Gastrocnemius medialis (tissue), 4 donors: ENCODE data around the gene AGPAT3. TPM values are rescaled to one million over a fixed set of nuclear protein-coding genes. Genes with fewer than 3 reads are reported as not detected.

ENCODE experiments used
- ATAC-seq, 2 donors: fragments of 150-250 bp; one replicate each; pipeline ENCODE4 v1.9.1; 2016
- DNase-seq, 2 donors: peaks; one replicate each; pipeline ENCODE4 v3.0.0-alpha.2; 2019
- H3K27ac ChIP-seq, 4 donors: fragments of 200-600 bp; sonication (generic); 1 replicate in 1 of 4; 2 replicates in 3 of 4; pipeline ENCODE4 v1.5.1; 2016 to 2018; ENCODE audit warnings: mild to moderate bottlenecking in 2 of 4, moderate library complexity in 1 of 4
- H3K27me3 ChIP-seq, 3 donors: fragments of 200-600 bp; sonication (generic) in 2 of 3; 1 replicate in 1 of 3; 2 replicates in 2 of 3; pipeline versions ENCODE4 v1.5.1 to v1.6.0; 2016 to 2019; ENCODE audit warnings: mild to moderate bottlenecking in 1 of 3, moderate library complexity in 1 of 3
- H3K36me3 ChIP-seq, 2 donors: fragments of 200-600 bp; sonication (generic) in 1 of 2; one replicate each; pipeline ENCODE4 v1.5.1; 2017 to 2018
- H3K4me1 ChIP-seq, 2 donors: fragments of 200-600 bp; sonication (generic) in 1 of 2; one replicate each; pipeline ENCODE4 v1.5.1; 2016 to 2017; ENCODE audit warnings: mild to moderate bottlenecking in 2 of 2
- H3K4me3 ChIP-seq, 4 donors: fragments of 200-600 bp; sonication (generic) in 3 of 4; 1 replicate in 1 of 4; 2 replicates in 3 of 4; pipeline ENCODE4 v1.5.1; 2016 to 2019; ENCODE audit warnings: mild to moderate bottlenecking in 2 of 4
- H3K9me3 ChIP-seq, 3 donors: fragments of 200-600 bp; sonication (generic) in 2 of 3; 1 replicate in 1 of 3; 2 replicates in 2 of 3; pipeline ENCODE4 v1.5.1; 2016 to 2019
- POLR2A ChIP-seq, 2 donors: fragments of 450-650 bp; IDR thresholded peaks; one replicate each; pipeline ENCODE4 v1.6.1; 2017; ENCODE audit warnings: antibody characterized with exemption in 2 of 2, mild to moderate bottlenecking in 2 of 2, moderate library complexity in 2 of 2
- in situ Hi-C, 4 donors: fragments of 200-750 bp; cut with MboI; loops; one replicate each; pipeline versions ENCODE4 v1.15.0 to v1.8.0; 2017; ENCODE audit warnings: low sequenced_read_pairs in 4 of 4
- intact Hi-C: fragments of 100-400 bp; cut with DNase I; formaldehyde crosslinking; loops from one replicate; pipeline ENCODE4 v1.15.1; 2023; ENCODE audit warnings: low total_unique reads
- total RNA-seq, 4 donors: library from RNA; depleted of rRNA; stranded (reverse); fragments of >200 nt; gene quantifications; one replicate each; pipeline versions ENCODE4 v1.1.0 to v1.2.3, GENCODE V29; 2016
- TF ChIP-seq, protein P1 (sequence below), 5 experiments: fragments of 450-650 bp in 3 of 5; fragments of 200-600 bp in 2 of 5; sonication (generic) in 2 of 5; IDR thresholded peaks in 4 of 5; conservative IDR thresholded peaks in 1 of 5; 1 replicate in 4 of 5; 2 replicates in 1 of 5; pipeline ENCODE4 v1.5.1; 2016 to 2019; ENCODE audit warnings: antibody characterized with exemption in 5 of 5, mild to moderate bottlenecking in 3 of 5, moderate library complexity in 3 of 5

Gene AGPAT3
- total RNA-seq, 4 donors from 2014 or later, result 44.2 to 102 (median 59.3) TPM

GRCh38 chr21:43983390-43983789 is 118.4 kb downstream of the AGPAT3 start:
- TF ChIP-seq, protein P1, sequence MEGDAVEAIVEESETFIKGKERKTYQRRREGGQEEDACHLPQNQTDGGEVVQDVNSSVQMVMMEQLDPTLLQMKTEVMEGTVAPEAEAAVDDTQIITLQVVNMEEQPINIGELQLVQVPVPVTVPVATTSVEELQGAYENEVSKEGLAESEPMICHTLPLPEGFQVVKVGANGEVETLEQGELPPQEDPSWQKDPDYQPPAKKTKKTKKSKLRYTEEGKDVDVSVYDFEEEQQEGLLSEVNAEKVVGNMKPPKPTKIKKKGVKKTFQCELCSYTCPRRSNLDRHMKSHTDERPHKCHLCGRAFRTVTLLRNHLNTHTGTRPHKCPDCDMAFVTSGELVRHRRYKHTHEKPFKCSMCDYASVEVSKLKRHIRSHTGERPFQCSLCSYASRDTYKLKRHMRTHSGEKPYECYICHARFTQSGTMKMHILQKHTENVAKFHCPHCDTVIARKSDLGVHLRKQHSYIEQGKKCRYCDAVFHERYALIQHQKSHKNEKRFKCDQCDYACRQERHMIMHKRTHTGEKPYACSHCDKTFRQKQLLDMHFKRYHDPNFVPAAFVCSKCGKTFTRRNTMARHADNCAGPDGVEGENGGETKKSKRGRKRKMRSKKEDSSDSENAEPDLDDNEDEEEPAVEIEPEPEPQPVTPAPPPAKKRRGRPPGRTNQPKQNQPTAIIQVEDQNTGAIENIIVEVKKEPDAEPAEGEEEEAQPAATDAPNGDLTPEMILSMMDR (IDR thresholded peaks at IDR 0.05 in 4 of 5, conservative IDR thresholded peaks at IDR 0.05 in 1 of 5), result no peak
- no peak for TF ChIP-seq POLR2A (IDR thresholded peaks at IDR 0.05)
- no peak for DNase-seq
- Histone ChIP-seq H3K9me3 (no peaks in the 10 kb centered on the region), H3K4me3 (no peak overlapping the region), H3K27me3 (no peaks in the 10 kb centered on the region), H3K36me3 (peaks cover 0 to 33% of the 10 kb centered on the region in 2 donors), H3K4me1 (peaks cover 4 to 14% of the 10 kb centered on the region in 2 donors), H3K27ac (no peak overlapping the region)
- in situ Hi-C loops (no loop called here), intact Hi-C loops (no loop called here)
- ATAC-seq, result no peak

DNA sequence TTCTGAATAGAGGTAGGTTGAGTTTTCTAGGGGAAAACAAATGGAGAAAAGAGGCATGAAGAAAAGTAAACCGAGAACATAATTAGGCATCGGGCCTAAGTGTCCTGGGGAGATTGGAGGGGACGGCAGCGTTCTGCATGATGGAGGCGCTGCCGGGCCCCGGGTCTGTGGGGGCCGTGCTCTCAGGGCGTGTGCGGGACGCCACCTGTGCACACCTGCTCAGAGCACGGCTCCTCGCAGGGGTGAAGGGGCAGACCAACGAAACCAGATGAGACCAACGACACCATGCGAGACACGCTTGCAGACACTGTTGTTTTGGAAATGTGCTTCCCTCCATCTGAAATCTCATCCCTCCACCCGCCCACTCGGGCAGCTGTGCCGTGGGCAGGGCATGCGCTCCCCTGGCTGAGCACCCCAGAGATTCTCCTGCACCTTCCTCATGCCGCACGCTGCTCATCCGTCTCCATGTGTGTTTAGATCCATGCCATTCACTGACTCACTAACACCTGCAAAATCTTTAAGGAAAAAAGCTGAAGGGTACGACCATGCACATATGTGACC is 118.9 kb downstream of the AGPAT3 start:
- in situ Hi-C loops (no loop called here), intact Hi-C loops (no loop called here)
- DNase-seq (no peak), ATAC-seq (no peak)
- no peak overlapping the region for H3K4me3 ChIP-seq
- H3K4me1 ChIP-seq, result peaks cover 4 to 14% of the 10 kb centered on the region in 2 donors
- no peak overlapping the region for H3K27ac ChIP-seq
- H3K27me3 ChIP-seq, result no peaks in the 10 kb centered on the region
- H3K9me3 ChIP-seq, result no peaks in the 10 kb centered on the region
- peaks cover 0 to 27% of the 10 kb centered on the region in 2 donors for H3K36me3 ChIP-seq
- TF ChIP-seq, protein P1 (IDR thresholded peaks at IDR 0.05 in 4 of 5, conservative IDR thresholded peaks at IDR 0.05 in 1 of 5), result no peak
- no peak for TF ChIP-seq POLR2A (IDR thresholded peaks at IDR 0.05)

GRCh38 chr21:43984905-43985689 is 120.1 kb downstream of the AGPAT3 start:
- Histone ChIP-seq H3K9me3 (no peaks in the 10 kb centered on the region), H3K27ac (no peak overlapping the region), H3K36me3 (peaks cover 0 to 27% of the 10 kb centered on the region in 2 donors), H3K4me1 (peaks cover 4 to 14% of the 10 kb centered on the region in 2 donors), H3K27me3 (no peaks in the 10 kb centered on the region), H3K4me3 (no peak overlapping the region)
- DNase-seq, result no peak
- TF ChIP-seq POLR2A (IDR thresholded peaks at IDR 0.05), result no peak
- TF ChIP-seq, protein P1 (IDR thresholded peaks at IDR 0.05 in 4 of 5, conservative IDR thresholded peaks at IDR 0.05 in 1 of 5), result no peak
- intact Hi-C loops, result no loop called here
- in situ Hi-C loops, result no loop called here
- no peak for ATAC-seq

GRCh38 chr21:43985690-43986251 is 120.7 kb downstream of the AGPAT3 start:
- TF ChIP-seq, protein P1 (IDR thresholded peaks at IDR 0.05 in 4 of 5, conservative IDR thresholded peaks at IDR 0.05 in 1 of 5), result no peak
- TF ChIP-seq POLR2A (IDR thresholded peaks at IDR 0.05), result no peak
- DNase-seq, result no peak
- no peak overlapping the region for H3K27ac ChIP-seq
- intact Hi-C loops, result no loop called here
- H3K27me3 ChIP-seq, result no peaks in the 10 kb centered on the region
- H3K9me3 ChIP-seq, result no peaks in the 10 kb centered on the region
- H3K36me3 ChIP-seq, result peaks cover 0 to 27% of the 10 kb centered on the region in 2 donors
- no peak overlapping the region for H3K4me3 ChIP-seq
- ATAC-seq, result no peak
- H3K4me1 ChIP-seq, result peaks cover 4 to 14% of the 10 kb centered on the region in 2 donors
- in situ Hi-C loops, result no loop called here
